GM12873 (cell line): ENCODE data around the gene NPB.

Source experiments
- TF ChIP-seq, protein P1 (sequence below): IDR thresholded peaks from 2 replicates; pipeline ENCODE4 v1.5.1; 2012; ENCODE audit warnings: low read depth, mild to moderate bottlenecking, moderate library complexity, low read length, control low read depth; ENCODE audit not compliant: insufficient read depth; ENCODE audit errors: missing control alignments

The NPB gene

DNA sequence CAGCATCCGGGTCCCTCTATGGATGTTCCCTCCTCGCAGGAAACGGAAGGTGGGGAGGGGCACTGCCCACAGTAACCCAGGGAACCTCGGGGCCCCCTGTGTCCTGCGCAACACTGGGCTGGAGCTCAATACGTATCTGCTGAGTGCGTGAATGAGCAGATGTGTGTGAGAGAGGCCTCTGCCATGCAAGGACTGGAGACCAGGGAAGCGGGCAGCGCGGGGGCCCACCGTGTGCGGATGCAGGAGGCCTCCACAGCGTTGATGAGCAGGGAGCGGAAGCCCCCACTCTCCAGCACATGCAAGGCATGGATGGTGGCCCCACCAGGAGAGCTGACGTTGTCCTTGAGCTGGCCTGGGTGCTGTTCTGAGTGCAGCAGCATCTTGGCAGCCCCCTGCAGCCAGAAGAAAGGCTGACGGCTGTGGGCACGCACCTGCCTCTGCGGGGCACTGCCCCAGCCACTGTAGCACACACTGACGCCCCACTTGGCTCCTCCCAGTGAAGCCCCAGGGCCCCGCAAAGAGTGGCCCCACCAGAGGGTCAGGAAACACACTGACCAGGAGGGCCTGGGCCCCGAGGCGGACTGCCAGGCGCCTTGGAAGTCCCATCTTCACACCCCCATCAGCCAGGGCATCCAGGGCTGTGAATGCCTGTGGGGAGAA is 32.2 kb downstream of the NPB start:
- TF ChIP-seq, protein P1, sequence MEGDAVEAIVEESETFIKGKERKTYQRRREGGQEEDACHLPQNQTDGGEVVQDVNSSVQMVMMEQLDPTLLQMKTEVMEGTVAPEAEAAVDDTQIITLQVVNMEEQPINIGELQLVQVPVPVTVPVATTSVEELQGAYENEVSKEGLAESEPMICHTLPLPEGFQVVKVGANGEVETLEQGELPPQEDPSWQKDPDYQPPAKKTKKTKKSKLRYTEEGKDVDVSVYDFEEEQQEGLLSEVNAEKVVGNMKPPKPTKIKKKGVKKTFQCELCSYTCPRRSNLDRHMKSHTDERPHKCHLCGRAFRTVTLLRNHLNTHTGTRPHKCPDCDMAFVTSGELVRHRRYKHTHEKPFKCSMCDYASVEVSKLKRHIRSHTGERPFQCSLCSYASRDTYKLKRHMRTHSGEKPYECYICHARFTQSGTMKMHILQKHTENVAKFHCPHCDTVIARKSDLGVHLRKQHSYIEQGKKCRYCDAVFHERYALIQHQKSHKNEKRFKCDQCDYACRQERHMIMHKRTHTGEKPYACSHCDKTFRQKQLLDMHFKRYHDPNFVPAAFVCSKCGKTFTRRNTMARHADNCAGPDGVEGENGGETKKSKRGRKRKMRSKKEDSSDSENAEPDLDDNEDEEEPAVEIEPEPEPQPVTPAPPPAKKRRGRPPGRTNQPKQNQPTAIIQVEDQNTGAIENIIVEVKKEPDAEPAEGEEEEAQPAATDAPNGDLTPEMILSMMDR = no peak

GRCh38 chr17:81934850-81935708 is 33.0 kb downstream of the NPB start:
- TF ChIP-seq, protein P1 = no peak

DNA sequence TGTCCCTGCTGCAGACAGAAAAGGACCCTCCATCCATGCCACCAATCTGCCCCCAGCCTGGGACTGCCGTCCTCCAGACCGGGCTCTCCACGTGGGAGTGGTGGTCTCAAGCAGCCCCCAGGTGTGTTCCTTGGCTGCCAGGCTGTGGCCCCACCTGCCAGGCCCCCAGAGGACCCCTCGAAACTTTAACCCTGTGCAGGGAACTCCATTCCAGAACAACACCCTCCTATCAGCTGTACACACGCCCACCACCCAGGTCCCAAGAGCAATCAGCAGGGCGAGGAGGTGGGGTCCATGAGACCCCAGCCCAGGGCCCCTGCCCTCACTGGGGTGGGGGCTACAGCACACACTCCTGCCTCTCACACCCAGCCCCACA is 33.7 kb downstream of the NPB start:
- TF ChIP-seq, protein P1 = no peak

GRCh38 chr17:81939218-81939617 is 37.2 kb downstream of the NPB start:
- TF ChIP-seq, protein P1 = no peak

DNA sequence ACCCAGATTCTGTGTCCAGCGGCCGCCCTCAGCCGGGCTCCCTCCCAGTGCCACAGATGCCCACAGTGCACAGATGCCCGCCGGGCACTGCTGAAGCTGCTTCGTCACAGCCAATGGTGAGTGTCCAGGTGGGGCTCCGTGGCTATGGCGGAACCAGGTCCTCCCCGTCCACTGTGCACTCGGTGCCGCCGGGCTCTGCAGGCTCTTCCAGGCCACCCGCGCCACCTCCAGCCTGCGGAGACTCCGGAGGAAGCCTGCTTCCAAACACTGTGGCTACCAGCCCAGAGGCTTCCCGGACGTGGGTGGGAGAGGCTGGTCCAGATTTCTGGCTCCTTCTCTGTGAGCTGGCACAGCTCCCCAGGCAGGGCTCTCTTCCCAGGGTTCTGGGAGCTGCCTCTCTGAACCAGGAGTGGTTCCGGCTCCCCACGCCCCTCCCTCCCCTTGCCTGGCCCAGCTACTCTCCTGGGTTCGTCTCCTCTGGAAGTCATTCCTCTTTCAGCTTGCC is 37.9 kb downstream of the NPB start:
- TF ChIP-seq, protein P1 = no peak

GRCh38 chr17:81940538-81941483 is 38.8 kb downstream of the NPB start:
- TF ChIP-seq, protein P1 = no peak
